Mesothelial cell of epicardium (in vitro differentiated cells): ENCODE data around the gene COL10A1. TPM values are rescaled to one million over a fixed set of nuclear protein-coding genes. Genes with fewer than 3 reads are reported as not detected.

Source experiments
- DNase-seq, 2 experiments: peaks; one replicate each; pipeline ENCODE4 v3.0.0; 2021; ENCODE audit warnings: low spot score in 2 of 2; ENCODE audit not compliant: unreplicated experiment in 2 of 2
- H3K27ac Mint-ChIP-seq: 2 replicates; pipeline ENCODE4 v1.8.0; 2021; ENCODE audit warnings: mixed read lengths
- H3K27me3 Mint-ChIP-seq: 2 replicates; pipeline ENCODE4 v1.8.0; 2021; ENCODE audit warnings: low read depth, mixed read lengths
- H3K36me3 Mint-ChIP-seq: 2 replicates; pipeline ENCODE4 v1.8.0; 2021; ENCODE audit warnings: mixed read lengths
- H3K4me1 Mint-ChIP-seq: 2 replicates; pipeline ENCODE4 v1.8.0; 2021; ENCODE audit warnings: mixed read lengths
- H3K4me3 Mint-ChIP-seq: 2 replicates; pipeline ENCODE4 v1.8.0; 2021; ENCODE audit warnings: mild to moderate bottlenecking, moderate library complexity, mixed read lengths
- H3K9me3 Mint-ChIP-seq: 2 replicates; pipeline ENCODE4 v1.8.0; 2021; ENCODE audit warnings: mixed read lengths
- total RNA-seq: library from RNA; stranded (reverse); gene quantifications from 3 replicates; pipeline ENCODE4 v1.2.1, GENCODE V29; 2021
- TF ChIP-seq, protein P1 (sequence below): fragments of 200-600 bp; sonication (generic); IDR thresholded peaks from one replicate; pipeline ENCODE4 v1.5.0; 2021; ENCODE audit warnings: antibody characterized with exemption; ENCODE audit not compliant: unreplicated experiment

COL10A1 gene
- total RNA-seq, 1 donor from 2014 or later = not detected

DNA sequence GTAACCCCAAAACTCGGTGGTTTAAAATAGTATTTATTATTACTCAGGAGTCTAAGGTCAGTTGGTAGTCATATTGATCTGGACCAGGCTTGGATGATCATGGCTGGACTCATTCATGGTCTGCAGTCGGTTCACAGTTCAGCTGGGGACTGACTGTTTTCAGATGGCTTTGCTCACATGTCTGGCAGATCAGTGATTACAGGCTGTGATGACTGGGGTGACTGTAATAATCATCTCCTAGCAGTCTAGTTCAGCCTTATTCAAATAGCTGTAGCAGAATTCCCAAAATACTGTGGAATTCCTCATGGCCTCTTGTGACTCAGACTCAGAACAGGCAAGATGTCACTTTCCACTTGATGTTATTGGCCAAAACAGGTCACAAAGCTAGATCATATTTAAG lies 41.6 kb downstream of the COL10A1 start:
- Mint-ChIP-seq H3K27ac (no peak overlapping the region), H3K36me3 (no peaks in the 10 kb centered on the region), H3K9me3 (peaks cover 4% of the 10 kb centered on the region), H3K4me1 (no peaks in the 10 kb centered on the region), H3K27me3 (no peaks in the 10 kb centered on the region), H3K4me3 (no peak overlapping the region)
- no peak for DNase-seq
- TF ChIP-seq, protein P1, sequence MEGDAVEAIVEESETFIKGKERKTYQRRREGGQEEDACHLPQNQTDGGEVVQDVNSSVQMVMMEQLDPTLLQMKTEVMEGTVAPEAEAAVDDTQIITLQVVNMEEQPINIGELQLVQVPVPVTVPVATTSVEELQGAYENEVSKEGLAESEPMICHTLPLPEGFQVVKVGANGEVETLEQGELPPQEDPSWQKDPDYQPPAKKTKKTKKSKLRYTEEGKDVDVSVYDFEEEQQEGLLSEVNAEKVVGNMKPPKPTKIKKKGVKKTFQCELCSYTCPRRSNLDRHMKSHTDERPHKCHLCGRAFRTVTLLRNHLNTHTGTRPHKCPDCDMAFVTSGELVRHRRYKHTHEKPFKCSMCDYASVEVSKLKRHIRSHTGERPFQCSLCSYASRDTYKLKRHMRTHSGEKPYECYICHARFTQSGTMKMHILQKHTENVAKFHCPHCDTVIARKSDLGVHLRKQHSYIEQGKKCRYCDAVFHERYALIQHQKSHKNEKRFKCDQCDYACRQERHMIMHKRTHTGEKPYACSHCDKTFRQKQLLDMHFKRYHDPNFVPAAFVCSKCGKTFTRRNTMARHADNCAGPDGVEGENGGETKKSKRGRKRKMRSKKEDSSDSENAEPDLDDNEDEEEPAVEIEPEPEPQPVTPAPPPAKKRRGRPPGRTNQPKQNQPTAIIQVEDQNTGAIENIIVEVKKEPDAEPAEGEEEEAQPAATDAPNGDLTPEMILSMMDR = no peak

DNA sequence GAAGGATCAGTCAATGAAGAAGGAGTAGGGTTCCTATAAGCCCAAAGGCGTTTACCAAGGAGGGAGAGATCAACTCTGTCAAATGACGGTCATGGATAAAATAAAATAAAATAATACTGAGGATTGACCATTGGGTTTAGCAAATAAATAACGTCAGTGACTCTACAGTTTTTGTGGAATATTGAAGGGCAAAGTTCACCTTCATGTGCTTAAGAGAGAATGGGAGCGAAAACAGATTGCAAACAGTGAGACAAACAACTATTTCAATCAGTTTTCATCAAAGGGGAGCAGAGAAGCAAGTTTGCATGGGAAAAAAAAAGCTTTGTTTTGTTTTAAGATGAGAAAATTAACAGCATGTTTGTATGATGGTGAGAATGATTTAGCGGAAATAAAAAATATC lies 42.9 kb downstream of the COL10A1 start:
- Mint-ChIP-seq H3K27me3 (no peaks in the 10 kb centered on the region), H3K4me3 (no peak overlapping the region), H3K9me3 (no peaks in the 10 kb centered on the region), H3K27ac (no peak overlapping the region), H3K36me3 (no peaks in the 10 kb centered on the region), H3K4me1 (no peaks in the 10 kb centered on the region)
- no peak for DNase-seq
- TF ChIP-seq, protein P1 = no peak

DNA sequence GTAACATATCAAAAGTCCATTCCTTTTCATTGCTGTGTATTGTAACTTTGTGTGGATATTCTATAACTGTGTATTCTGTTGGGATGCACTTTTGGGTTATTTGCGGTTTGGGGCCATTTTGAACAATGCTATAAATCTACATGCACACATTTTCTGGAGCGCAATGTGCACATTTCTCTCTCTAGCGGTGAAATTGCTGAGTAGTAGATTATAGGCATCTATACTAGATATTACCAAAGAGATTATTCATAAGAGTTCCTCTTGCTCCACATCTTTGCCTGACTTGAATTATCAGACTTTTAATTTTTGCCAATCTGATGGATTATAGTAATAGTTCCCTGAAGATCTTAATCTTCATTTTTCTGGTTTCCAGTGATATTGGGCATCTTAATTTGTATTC lies 47.0 kb downstream of the COL10A1 start:
- Mint-ChIP-seq H3K4me3 (no peak overlapping the region), H3K36me3 (no peaks in the 10 kb centered on the region), H3K27ac (no peak overlapping the region), H3K4me1 (no peaks in the 10 kb centered on the region), H3K9me3 (no peaks in the 10 kb centered on the region), H3K27me3 (no peaks in the 10 kb centered on the region)
- no peak for DNase-seq
- TF ChIP-seq, protein P1 = no peak

DNA sequence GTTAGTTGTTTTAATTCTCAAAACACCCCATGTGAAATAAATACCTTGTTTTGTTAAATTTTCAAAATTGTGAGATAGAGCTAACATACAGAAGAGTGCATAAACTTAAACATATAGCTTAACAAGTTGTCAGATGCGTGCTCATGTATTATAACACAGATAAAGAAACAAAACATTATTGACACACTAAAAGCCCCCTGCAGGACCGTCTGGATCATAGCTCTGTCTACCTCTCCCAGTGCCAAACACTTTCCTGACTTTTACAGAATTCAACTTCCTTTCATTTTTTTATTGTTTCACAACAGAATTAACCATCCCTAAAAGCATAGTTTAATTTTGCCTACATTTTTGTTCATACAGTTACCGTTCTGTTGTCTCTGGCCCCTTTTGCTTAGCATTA lies 47.4 kb downstream of the COL10A1 start:
- DNase-seq = no peak
- Mint-ChIP-seq H3K4me1 (no peaks in the 10 kb centered on the region), H3K9me3 (no peaks in the 10 kb centered on the region), H3K36me3 (no peaks in the 10 kb centered on the region), H3K4me3 (no peak overlapping the region), H3K27me3 (no peaks in the 10 kb centered on the region), H3K27ac (no peak overlapping the region)
- TF ChIP-seq, protein P1 = no peak

DNA sequence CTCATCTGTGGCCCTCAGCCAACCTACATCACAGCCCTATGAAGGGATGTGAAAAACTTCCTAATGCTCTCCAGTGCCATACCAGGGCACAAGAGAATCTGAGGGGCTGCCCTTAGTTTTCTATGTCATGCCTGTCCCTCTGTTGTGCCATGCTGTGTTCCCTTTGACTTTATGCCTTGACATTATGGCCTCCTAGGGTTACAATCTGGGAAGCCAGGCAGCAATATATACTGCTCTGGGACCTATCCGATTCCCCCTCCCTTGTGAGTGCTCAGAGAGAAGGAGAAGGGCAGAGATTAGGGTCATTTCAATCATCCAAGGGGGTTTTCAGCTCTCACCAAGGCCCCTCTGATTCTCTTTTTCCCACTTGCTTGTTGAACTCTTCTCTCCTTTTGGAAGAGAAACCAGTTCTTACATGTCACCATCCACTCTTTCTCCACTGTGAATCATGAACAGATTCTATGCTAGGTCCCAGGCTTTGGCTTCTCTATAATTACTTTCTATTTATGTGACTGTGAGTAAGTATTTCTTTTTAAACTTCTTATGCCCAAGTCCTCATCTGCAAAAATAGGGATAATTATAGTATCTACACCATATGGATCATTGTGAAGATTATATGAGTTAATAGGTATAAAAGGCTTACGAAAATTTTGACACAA lies 51.1 kb downstream of the COL10A1 start:
- H3K4me1 Mint-ChIP-seq = peaks cover 13% of the 10 kb centered on the region
- H3K4me3 Mint-ChIP-seq = no peak overlapping the region
- H3K36me3 Mint-ChIP-seq = no peaks in the 10 kb centered on the region
- no peaks in the 10 kb centered on the region for H3K9me3 Mint-ChIP-seq
- no peak overlapping the region for H3K27ac Mint-ChIP-seq
- DNase-seq = no peak
- TF ChIP-seq, protein P1 = no peak
- H3K27me3 Mint-ChIP-seq = no peaks in the 10 kb centered on the region
